GM12878 (cell line): ENCODE results near the gene GFRA4. TPM values are rescaled to one million over a fixed set of nuclear protein-coding genes. Genes with fewer than 3 reads are reported as not detected.

Source experiments
- ATAC-seq: fragments of 200-7000 bp; cut with Tn5 transposase; 3 replicates; pipeline ENCODE4 v1.9.1; 2020; ENCODE audit warnings: mild to moderate bottlenecking, moderate library complexity
- BruUV-seq: library from RNA; stranded (reverse); fragments of 400-500 nt; replicated peaks from 2 replicates; lab custom pipeline; 2021; lab: Mats Ljungman, UMichigan
- CTCF ChIA-PET: fragments of 300-600 bp; sonication (Branson Sonifier 250); formaldehyde crosslinking; extraction: SDS; loops from one replicate; lab custom pipeline; 2021; ENCODE audit warnings: inconsistent platforms; lab: Yijun Ruan, JAX
- POLR2A ChIA-PET: fragments of 350-600 bp; formaldehyde crosslinking; extraction: SDS; loops from one replicate; lab custom pipeline; 2021; ENCODE audit warnings: inconsistent platforms; lab: Charles Lee
- RAD21 ChIA-PET: fragments of 300-600 bp; sonication (Branson Sonifier 250); formaldehyde crosslinking; loops from one replicate; lab custom pipeline; 2023; ENCODE audit warnings: antibody characterized with exemption; ENCODE audit not compliant: unreplicated experiment; lab: Charles Lee
- SMC1A ChIA-PET: fragments of 300-600 bp; sonication (Branson Sonifier 250); formaldehyde crosslinking; loops from one replicate; lab custom pipeline; 2023; ENCODE audit not compliant: unreplicated experiment, uncharacterized antibody; lab: Charles Lee
- DNase-seq: peaks from one replicate; pipeline ENCODE4 v3.0.0-alpha.2; 2011; ENCODE audit warnings: low read depth, low spot score
- FAIRE-seq: peaks from 3 replicates; lab custom pipeline; 2011; peaks lifted over from hg19 to GRCh38; lab: Jason Lieb, UNC
- H2AFZ ChIP-seq: 2 replicates; pipeline ENCODE4 v1.6.0; 2011; ENCODE audit warnings: low read depth, low read length, control low read depth; ENCODE audit not compliant: control insufficient read depth
- H3K27ac ChIP-seq: 2 replicates; pipeline ENCODE4 v1.5.1; 2011; ENCODE audit warnings: control low read depth; ENCODE audit not compliant: control insufficient read depth, insufficient read depth
- H3K27me3 ChIP-seq, 2 experiments: replicated peaks in 1 of 2; 2 replicates each; pipeline versions ENCODE4 v1.6.0 to v1.6.1; 2011; ENCODE audit warnings: low read length in 1 of 2; ENCODE audit not compliant: control insufficient read depth in 2 of 2, insufficient read depth in 2 of 2
- H3K36me3 ChIP-seq, 2 experiments: 2 replicates each; pipeline ENCODE4 v1.5.1; 2011; ENCODE audit warnings: low read length in 1 of 2; ENCODE audit not compliant: control insufficient read depth in 2 of 2, insufficient read depth in 2 of 2
- H3K4me1 ChIP-seq: 2 replicates; pipeline ENCODE4 v1.6.1; 2011; ENCODE audit warnings: mild to moderate bottlenecking, low read length, moderate library complexity, mixed read lengths; ENCODE audit not compliant: control insufficient read depth, insufficient read depth
- H3K4me2 ChIP-seq: 2 replicates; pipeline ENCODE4 v1.6.0; 2011; ENCODE audit warnings: control low read depth; ENCODE audit not compliant: control insufficient read depth, insufficient read depth
- H3K4me3 ChIP-seq: fragments of 200-600 bp; sonication (generic); 2 replicates; pipeline ENCODE4 v1.5.1; 2016
- H3K79me2 ChIP-seq: 2 replicates; pipeline ENCODE4 v1.6.0; 2011; ENCODE audit warnings: low read length; ENCODE audit not compliant: control insufficient read depth, insufficient read depth
- H3K9ac ChIP-seq: 2 replicates; pipeline ENCODE4 v1.8.0; 2011; ENCODE audit warnings: low read length, control low read depth, mixed read lengths; ENCODE audit not compliant: control insufficient read depth, insufficient read depth
- H3K9me3 ChIP-seq: replicated peaks from 3 replicates; pipeline ENCODE4 v1.5.1; 2011; ENCODE audit warnings: mild to moderate bottlenecking, low read length; ENCODE audit not compliant: control insufficient read depth, insufficient read depth
- H4K20me1 ChIP-seq: 2 replicates; pipeline ENCODE4 v1.6.0; 2011; ENCODE audit not compliant: control insufficient read depth, insufficient read depth
- ATF7 ChIP-seq: fragments of 450-650 bp; IDR thresholded peaks from 2 replicates; pipeline ENCODE4 v1.6.1; 2016; ENCODE audit warnings: low read depth, mild to moderate bottlenecking
- BHLHE40 ChIP-seq, 2 experiments: fragments of 450-650 bp in 1 of 2; IDR thresholded peaks; 2 replicates each; pipeline ENCODE4 v1.6.1; 2011 to 2017; ENCODE audit warnings: low read depth in 2 of 2, borderline replicate concordance in 1 of 2, improper control_type of control experiment in 1 of 2, low read length in 1 of 2, mild to moderate bottlenecking in 1 of 2
- BMI1 ChIP-seq: fragments of 450-650 bp; IDR thresholded peaks from 2 replicates; pipeline ENCODE4 v1.6.1; 2016; ENCODE audit warnings: mild to moderate bottlenecking, moderate library complexity, borderline replicate concordance
- CHD1 ChIP-seq: IDR thresholded peaks from 2 replicates; pipeline ENCODE4 v1.6.1; 2012; ENCODE audit warnings: low read depth, low read length, improper control_type of control experiment
- CREB1 ChIP-seq: IDR thresholded peaks from 2 replicates; pipeline ENCODE4 v1.6.1; 2012; ENCODE audit warnings: low read depth, mild to moderate bottlenecking, inconsistent platforms
- EGR1 ChIP-seq, 2 experiments: IDR thresholded peaks; 1 replicate in 1 of 2; 2 replicates in 1 of 2; pipeline ENCODE4 v1.6.1; 2011 to 2012; ENCODE audit warnings: low read depth in 2 of 2, low read length in 2 of 2, borderline replicate concordance in 1 of 2, mild to moderate bottlenecking in 1 of 2, moderate library complexity in 1 of 2
- FOS ChIP-seq: IDR thresholded peaks from 3 replicates; pipeline ENCODE4 v1.6.1; 2011; ENCODE audit warnings: borderline replicate concordance; ENCODE audit not compliant: insufficient read length; ENCODE audit errors: extremely low read depth
- FOXK2 ChIP-seq: fragments of 450-650 bp; IDR thresholded peaks from 2 replicates; pipeline ENCODE4 v1.6.1; 2017; ENCODE audit warnings: mild to moderate bottlenecking, moderate library complexity
- FOXM1 ChIP-seq: IDR thresholded peaks from 2 replicates; pipeline ENCODE4 v1.6.1; 2012; ENCODE audit warnings: low read depth, mild to moderate bottlenecking, inconsistent platforms, low read length, moderate library complexity
- HCFC1 ChIP-seq: fragments of 150-350 bp; IDR thresholded peaks from 2 replicates; pipeline ENCODE4 v1.6.1; 2014; ENCODE audit warnings: low read length
- IRF4 ChIP-seq: IDR thresholded peaks from 2 replicates; pipeline ENCODE4 v1.6.1; 2011; ENCODE audit warnings: low read depth, low read length
- JUND ChIP-seq: IDR thresholded peaks from 2 replicates; pipeline ENCODE4 v1.6.1; 2012; ENCODE audit warnings: low read depth, mild to moderate bottlenecking, low read length, improper control_type of control experiment, moderate library complexity
- POU2F2 ChIP-seq: IDR thresholded peaks from 3 replicates; pipeline ENCODE4 v1.6.1; 2011; ENCODE audit warnings: low read depth, mild to moderate bottlenecking, low read length, borderline replicate concordance
- SMAD1 ChIP-seq: fragments of 450-650 bp; IDR thresholded peaks from 2 replicates; pipeline ENCODE4 v1.6.1; 2018; ENCODE audit warnings: mild to moderate bottlenecking, low read depth; ENCODE audit not compliant: partially characterized antibody
- TCF12 ChIP-seq: IDR thresholded peaks from 2 replicates; pipeline ENCODE4 v1.6.1; 2011; ENCODE audit warnings: low read depth, mild to moderate bottlenecking, low read length
- WGBS: methylation state at CpG from one replicate; pipeline ENCODE4 v1.1.6; 2016; ENCODE audit warnings: low lambda C conversion rate; ENCODE audit not compliant: insufficient replicate concordance, insufficient coverage; ENCODE audit errors: missing lambda C conversion rate; 5-methylcytosine and 5-hydroxymethylcytosine counted together
- in situ Hi-C: fragments of 300-500 bp; cut with MboI; formaldehyde crosslinking; loops from 9 replicates; pipeline ENCODE4 v1.14.3; 2018; ENCODE audit warnings: mixed read lengths
- intact Hi-C: fragments of 100-400 bp; cut with micrococcal nuclease; formaldehyde crosslinking; loops from one replicate; pipeline ENCODE4 v1.14.2; 2022; ENCODE audit not compliant: unreplicated experiment
- polyA plus RNA-seq, 11 experiments: library from polyadenylated mRNA; depleted of rRNA in 4 of 11; unstranded in 6 of 11; stranded (reverse) in 5 of 11; fragments of >200 nt; fragmentation: Nextera tagmentation in 4 of 11; fragmentation: Illumina TruSeq in 1 of 11; extraction: Ambion mirVana in 4 of 11; extraction: Trizol in 1 of 11; gene quantifications; 1 replicate in 1 of 11; 2 replicates in 10 of 11; pipeline versions ENCODE4 v1.2.1 to v1.2.3, GENCODE V29; 2011 to 2016; ENCODE audit warnings: inconsistent platforms in 2 of 11, missing spikeins in 2 of 11, low read depth in 1 of 11
- total RNA-seq, 4 experiments: library from RNA; depleted of rRNA in 3 of 4; stranded (reverse); fragments of >200 nt in 3 of 4; fragmentation: Illumina TruSeq in 1 of 4; extraction: Trizol in 1 of 4; gene quantifications; 2 replicates each; pipeline versions ENCODE4 v1.2.1 to v1.2.3, GENCODE V29; 2013 to 2021
- TF ChIP-seq, protein P1 (sequence below): IDR thresholded peaks from 2 replicates; pipeline ENCODE4 v1.6.1; 2012; ENCODE audit warnings: low read length, inconsistent platforms
- TF ChIP-seq, protein P2 (sequence below): fragments of 450-650 bp; conservative IDR thresholded peaks from 2 replicates; pipeline ENCODE4 v1.6.1; 2017; ENCODE audit warnings: mild to moderate bottlenecking, moderate library complexity

GFRA4 gene
- total and polyA plus RNA-seq, 10 of the 15 experiments (the other 5 are each of a cell fraction or from before 2014, with no cell fraction given) = 0.04 TPM; not detected in 9

DNA sequence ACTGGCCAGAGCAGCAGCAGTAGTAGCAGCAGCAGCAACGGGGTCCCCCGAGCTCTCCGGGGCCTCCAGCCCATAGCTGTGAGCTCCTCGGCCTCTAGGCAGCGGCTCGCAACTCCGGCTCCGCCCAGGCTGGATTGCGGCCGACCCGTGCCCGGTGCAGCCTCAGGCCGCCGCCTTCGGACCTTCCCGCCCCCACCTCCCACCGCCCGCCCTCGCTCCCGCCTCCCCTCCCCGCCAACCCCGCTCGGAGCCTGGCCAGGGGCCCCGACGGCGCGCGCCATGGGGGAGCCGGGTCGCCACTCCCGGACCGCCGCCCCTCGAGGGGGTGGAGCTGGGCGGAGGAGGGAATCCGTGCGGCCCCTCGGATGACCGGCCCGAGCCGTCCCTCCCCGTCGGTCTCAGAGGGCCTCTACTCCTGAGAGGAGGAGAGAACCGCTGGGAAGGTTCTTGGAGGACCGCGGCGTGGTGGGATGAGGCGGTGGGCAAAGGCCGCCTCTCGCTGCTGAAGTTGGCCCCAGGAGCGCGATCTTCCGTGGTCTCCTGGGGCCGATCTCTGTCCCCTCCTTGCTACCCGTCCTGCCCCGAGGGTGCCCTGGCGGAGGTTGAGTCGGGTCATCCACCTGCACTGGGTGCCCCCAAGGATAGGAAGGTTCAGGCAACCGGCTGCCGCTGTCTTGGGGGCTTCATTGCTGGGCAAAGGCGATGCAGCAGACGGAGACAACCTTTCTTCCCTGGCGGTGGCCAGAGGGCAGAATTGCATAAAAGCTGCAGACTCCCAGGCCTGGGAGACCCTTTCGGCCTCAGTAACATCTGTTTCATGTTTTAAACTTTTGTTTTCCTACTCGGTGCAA is 19.0 kb upstream of the GFRA4 start, which contains the start of gene ADAM33:
TSS of gene ADAM33 (minus strand) at position 80 of the 851 bp plus-strand sequence. CDS start at position 74, 6 bp downstream.
- no peak within 1 kb of the TSS for H3K4me2 ChIP-seq
- no peak for FAIRE-seq
- WGBS = 28% methylated on average over 39 of the region's 65 CpGs
- H3K4me1 ChIP-seq = no peaks in the 10 kb centered on the region
- TF ChIP-seq FOS (no peak), JUND (no peak), CREB1 (no peak), FOXK2 (no peak), POU2F2 (no peak), FOXM1 (no peak), EGR1 (IDR thresholded peaks at IDR 0.05; ENCODE audit: borderline replicate concordance in 1 of 2, low read depth in 2 of 2, low read length in 2 of 2) (no peak), TCF12 (no peak), IRF4 (no peak), CHD1 (no peak), HCFC1 (no peak), ATF7 (no peak), BMI1 (no peak), SMAD1 (no peak), BHLHE40 (IDR thresholded peaks at IDR 0.05; ENCODE audit: borderline replicate concordance in 1 of 2, low read depth in 2 of 2, low read length in 1 of 2) (no peak)
- TF ChIP-seq, protein P1, sequence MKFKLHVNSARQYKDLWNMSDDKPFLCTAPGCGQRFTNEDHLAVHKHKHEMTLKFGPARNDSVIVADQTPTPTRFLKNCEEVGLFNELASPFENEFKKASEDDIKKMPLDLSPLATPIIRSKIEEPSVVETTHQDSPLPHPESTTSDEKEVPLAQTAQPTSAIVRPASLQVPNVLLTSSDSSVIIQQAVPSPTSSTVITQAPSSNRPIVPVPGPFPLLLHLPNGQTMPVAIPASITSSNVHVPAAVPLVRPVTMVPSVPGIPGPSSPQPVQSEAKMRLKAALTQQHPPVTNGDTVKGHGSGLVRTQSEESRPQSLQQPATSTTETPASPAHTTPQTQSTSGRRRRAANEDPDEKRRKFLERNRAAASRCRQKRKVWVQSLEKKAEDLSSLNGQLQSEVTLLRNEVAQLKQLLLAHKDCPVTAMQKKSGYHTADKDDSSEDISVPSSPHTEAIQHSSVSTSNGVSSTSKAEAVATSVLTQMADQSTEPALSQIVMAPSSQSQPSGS = no peak
- TF ChIP-seq, protein P2, sequence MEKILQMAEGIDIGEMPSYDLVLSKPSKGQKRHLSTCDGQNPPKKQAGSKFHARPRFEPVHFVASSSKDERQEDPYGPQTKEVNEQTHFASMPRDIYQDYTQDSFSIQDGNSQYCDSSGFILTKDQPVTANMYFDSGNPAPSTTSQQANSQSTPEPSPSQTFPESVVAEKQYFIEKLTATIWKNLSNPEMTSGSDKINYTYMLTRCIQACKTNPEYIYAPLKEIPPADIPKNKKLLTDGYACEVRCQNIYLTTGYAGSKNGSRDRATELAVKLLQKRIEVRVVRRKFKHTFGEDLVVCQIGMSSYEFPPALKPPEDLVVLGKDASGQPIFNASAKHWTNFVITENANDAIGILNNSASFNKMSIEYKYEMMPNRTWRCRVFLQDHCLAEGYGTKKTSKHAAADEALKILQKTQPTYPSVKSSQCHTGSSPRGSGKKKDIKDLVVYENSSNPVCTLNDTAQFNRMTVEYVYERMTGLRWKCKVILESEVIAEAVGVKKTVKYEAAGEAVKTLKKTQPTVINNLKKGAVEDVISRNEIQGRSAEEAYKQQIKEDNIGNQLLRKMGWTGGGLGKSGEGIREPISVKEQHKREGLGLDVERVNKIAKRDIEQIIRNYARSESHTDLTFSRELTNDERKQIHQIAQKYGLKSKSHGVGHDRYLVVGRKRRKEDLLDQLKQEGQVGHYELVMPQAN = no peak
- TF ChIP-seq, all 136 proteins: peak for 0
- ChIA-PET POLR2A (no interaction called here), CTCF (no interaction called here), SMC1A (no interaction called here), RAD21 (no interaction called here)
- DNase-seq (no peak), ATAC-seq (no peak)
- in situ Hi-C loops = no loop called here
- no TSS peak for BruUV-seq
- H3K27me3 ChIP-seq = peaks cover 3 to 6% of the 10 kb centered on the region in 2 experiments; a peak in 3 of 4 replicates
- no peaks in the 10 kb centered on the region for H4K20me1 ChIP-seq
- no peak within 1 kb of the TSS for H3K4me3 ChIP-seq
- H3K9me3 ChIP-seq = no peaks in the 10 kb centered on the region
- no peaks in the 10 kb centered on the region for H3K36me3 ChIP-seq
- H2AFZ ChIP-seq = no peak within 1 kb of the TSS
- intact Hi-C loops = loop anchor here (10.0 kb wide), 1 partner anchor 403 kb away; no protein-coding TSS in a partner anchor
- no peak within 1 kb of the TSS for H3K27ac ChIP-seq
- no peaks in the 10 kb centered on the region for H3K79me2 ChIP-seq
- H3K9ac ChIP-seq = no peak within 1 kb of the TSS
